GM12875 (cell line): Measurements from ENCODE around the gene SP6.
A peak's percentile ranks its signal among the peaks of the same experiment; 100 is the strongest.

Experiments
- H3K4me3 ChIP-seq: one replicate; pipeline ENCODE4 v1.5.1; 2011; ENCODE audit warnings: low read depth, low read length, control low read depth
- CTCF ChIP-seq: IDR thresholded peaks from 2 replicates; pipeline ENCODE4 v1.5.1; 2011; ENCODE audit warnings: low read depth, mild to moderate bottlenecking, control low read depth, inconsistent platforms, low read length, moderate library complexity, borderline replicate concordance; ENCODE audit not compliant: insufficient read depth

SP6 gene

GRCh38 chr17:47895347-47895855 lies 44.4 kb upstream of the SP6 start:
- H3K4me3 ChIP-seq, result peak overlapping the region; percentile 66

GRCh38 chr17:47894498-47895346 lies 43.8 kb upstream of the SP6 start:
- H3K4me3 ChIP-seq, result peak overlapping the region; percentile 66
- no peak for TF ChIP-seq CTCF

More at GRCh38 chr17:47895347-47895855, 44.4 kb upstream of the SP6 start:
- TF ChIP-seq CTCF, result no peak

- H3K4me3 ChIP-seq, result no peak overlapping the region
- no peak for TF ChIP-seq CTCF
These were observed 40.7 kb upstream of the SP6 start for GRCh38 chr17:47891545-47892088.

- peak; percentile 88 for TF ChIP-seq CTCF
- H3K4me3 ChIP-seq, result no peak overlapping the region
These were observed 39.0 kb upstream of the SP6 start for GRCh38 chr17:47889734-47890529.

GRCh38 chr17:47888293-47888692 lies 37.3 kb upstream of the SP6 start:
- no peak overlapping the region for H3K4me3 ChIP-seq
- TF ChIP-seq CTCF, result no peak

- no peak overlapping the region for H3K4me3 ChIP-seq
- no peak for TF ChIP-seq CTCF
These were observed 34.2 kb upstream of the SP6 start for GRCh38 chr17:47884905-47885730.
